Measurements from ENCODE around the gene SPPL3.

The SPPL3 gene

DNA sequence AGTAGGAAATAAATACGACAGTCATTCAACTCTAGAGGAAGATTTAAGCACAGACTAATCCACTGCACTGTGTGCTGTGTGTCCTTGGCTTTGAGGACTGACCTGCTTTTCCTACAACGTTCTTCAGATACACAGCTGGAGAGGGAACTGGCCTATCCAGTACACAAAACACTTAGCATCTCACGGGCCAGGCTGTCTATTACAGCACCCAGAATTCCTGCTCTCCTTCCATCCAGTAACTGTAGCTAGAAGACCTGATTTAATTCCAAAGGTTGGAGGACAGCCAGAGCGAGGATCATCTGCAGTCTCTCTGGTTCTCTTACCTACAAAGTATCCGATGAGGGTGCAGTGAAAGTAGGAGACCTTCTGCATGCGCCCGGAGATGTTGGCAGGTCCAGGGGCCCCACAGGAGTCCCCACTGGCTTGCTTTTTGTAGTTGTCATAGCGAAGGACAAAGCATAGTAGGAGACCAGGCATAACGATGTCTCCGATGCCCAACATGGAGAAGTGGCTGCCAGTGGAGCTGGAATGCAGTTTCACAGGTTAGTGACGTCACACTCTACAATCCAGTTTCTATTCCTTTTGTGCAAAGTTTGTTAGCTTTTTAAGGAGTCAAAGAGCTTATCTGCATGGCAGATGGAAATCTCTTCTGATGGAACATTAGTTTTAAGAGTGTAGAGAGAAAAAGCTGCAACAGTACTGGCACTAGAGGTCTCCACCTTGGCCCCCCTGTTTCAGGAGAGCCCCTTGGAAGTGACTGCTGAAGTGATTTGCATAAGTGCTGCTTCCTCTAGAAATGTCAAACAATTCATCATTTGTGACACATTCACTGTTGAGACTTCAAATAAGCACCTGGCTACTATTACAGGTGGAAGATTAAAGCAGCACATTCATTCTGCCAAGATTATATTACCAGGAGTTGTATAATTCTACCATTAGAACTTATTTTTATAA is 136.8 kb downstream of the SPPL3 start:
- H2BK15ac ChIP-seq (replicated peaks; ENCODE audit: low read depth) = no peak overlapping the region
- no peak overlapping the region for H2AK5ac ChIP-seq (ENCODE audit: low read length)
- H3K23ac ChIP-seq (ENCODE audit: low read length) = no peak overlapping the region
- no peaks in the 10 kb centered on the region for H3K4me1 ChIP-seq (ENCODE audit: control insufficient read depth, low read depth, low read length)
- peaks cover 7% of the 10 kb centered on the region for H3K36me3 ChIP-seq (ENCODE audit: control insufficient read depth, insufficient read depth, low read length)
- H3K79me2 ChIP-seq (ENCODE audit: control insufficient read depth, insufficient read depth, low read length) = no peaks in the 10 kb centered on the region
- H3K18ac ChIP-seq (ENCODE audit: low read length) = no peak overlapping the region
- H3K27ac ChIP-seq (ENCODE audit: low read depth, low read length) = no peak overlapping the region
- no peak overlapping the region for H3K4ac ChIP-seq (ENCODE audit: low read depth, low read length)
- no peak overlapping the region for H3K4me3 ChIP-seq (ENCODE audit: low read length)
- H4K5ac ChIP-seq (ENCODE audit: low read length) = no peak overlapping the region
- H4K8ac ChIP-seq (ENCODE audit: low read depth, low read length) = no peak overlapping the region
- H3K79me1 ChIP-seq (ENCODE audit: low read length) = no peaks in the 10 kb centered on the region
- H3K4me2 ChIP-seq (ENCODE audit: low read length) = no peak overlapping the region
- no CpG with 5 or more reads among the region's 11 CpGs for WGBS (ENCODE audit: extremely low coverage, insufficient coverage, low lambda C conversion rate)
- H2BK5ac ChIP-seq (ENCODE audit: low read length) = no peak overlapping the region
- H3K56ac ChIP-seq (ENCODE audit: low read length) = no peak overlapping the region
- H3K9ac ChIP-seq (ENCODE audit: low read length) = no peak overlapping the region
- no peak overlapping the region for H2BK120ac ChIP-seq (ENCODE audit: low read depth, low read length)
- no peaks in the 10 kb centered on the region for H3K27me3 ChIP-seq (ENCODE audit: insufficient read depth, low read length, poor library complexity)
- no peak for DNase-seq

DNA sequence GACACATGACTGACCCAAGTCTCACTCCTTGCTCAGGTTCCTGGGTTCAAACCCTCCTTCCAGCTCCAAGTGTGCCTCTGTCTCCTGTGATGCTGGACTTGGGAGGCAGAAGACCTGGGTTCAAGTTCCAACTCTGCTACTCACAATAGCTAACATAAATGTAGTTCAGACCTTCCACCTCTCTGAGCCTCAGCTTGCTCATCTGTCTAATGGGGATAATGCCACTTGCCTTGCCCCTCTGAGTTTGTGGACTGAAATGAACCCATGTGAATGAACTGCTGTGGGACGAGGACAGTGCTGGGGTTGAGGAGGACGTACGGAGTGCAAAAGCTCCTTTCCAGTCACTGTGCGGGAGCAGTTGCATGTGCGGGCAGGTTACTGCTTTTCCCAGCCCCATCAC is 137.6 kb downstream of the SPPL3 start:
- Histone ChIP-seq H3K4ac (ENCODE audit: low read depth, low read length) (no peak overlapping the region), H2BK120ac (ENCODE audit: low read depth, low read length) (no peak overlapping the region), H4K5ac (ENCODE audit: low read length) (no peak overlapping the region), H3K4me1 (ENCODE audit: control insufficient read depth, low read depth, low read length) (no peaks in the 10 kb centered on the region), H3K36me3 (ENCODE audit: control insufficient read depth, insufficient read depth, low read length) (peaks cover 7% of the 10 kb centered on the region), H2BK15ac (replicated peaks; ENCODE audit: low read depth) (no peak overlapping the region), H3K23ac (ENCODE audit: low read length) (no peak overlapping the region), H3K79me1 (ENCODE audit: low read length) (no peaks in the 10 kb centered on the region), H3K4me2 (ENCODE audit: low read length) (no peak overlapping the region), H3K56ac (ENCODE audit: low read length) (no peak overlapping the region), H3K9ac (ENCODE audit: low read length) (no peak overlapping the region), H3K18ac (ENCODE audit: low read length) (no peak overlapping the region), H2AK5ac (ENCODE audit: low read length) (no peak overlapping the region), H3K27me3 (ENCODE audit: insufficient read depth, low read length, poor library complexity) (no peaks in the 10 kb centered on the region), H4K8ac (ENCODE audit: low read depth, low read length) (no peak overlapping the region), H2BK5ac (ENCODE audit: low read length) (no peak overlapping the region), H3K27ac (ENCODE audit: low read depth, low read length) (no peak overlapping the region), H3K79me2 (ENCODE audit: control insufficient read depth, insufficient read depth, low read length) (no peaks in the 10 kb centered on the region), H3K4me3 (ENCODE audit: low read length) (no peak overlapping the region)
- WGBS (ENCODE audit: extremely low coverage, insufficient coverage, low lambda C conversion rate) = no CpG with 5 or more reads among the region's 5 CpGs
- no peak for DNase-seq

DNA sequence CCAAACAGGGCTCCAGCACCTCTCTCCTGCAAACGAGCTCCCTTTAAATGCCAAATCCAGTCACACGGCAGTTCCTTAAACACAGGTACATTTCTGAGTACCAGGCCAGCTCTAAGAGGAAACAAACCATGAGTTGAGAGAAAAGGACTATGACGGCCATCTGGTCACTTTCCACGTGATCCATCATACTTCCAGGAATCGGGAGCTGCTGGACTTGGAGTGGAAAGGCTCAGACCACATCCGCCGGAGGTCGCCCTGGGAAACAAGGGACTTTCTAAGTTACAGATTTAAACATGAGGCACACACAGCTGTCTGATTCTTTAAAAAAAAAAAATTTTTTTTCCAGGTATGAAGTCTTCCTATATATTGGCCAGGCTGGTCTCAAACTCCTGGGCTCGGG is 139.3 kb downstream of the SPPL3 start:
- no peak overlapping the region for H2BK120ac ChIP-seq (ENCODE audit: low read depth, low read length)
- no peak overlapping the region for H4K5ac ChIP-seq (ENCODE audit: low read length)
- H3K4me1 ChIP-seq (ENCODE audit: control insufficient read depth, low read depth, low read length) = no peaks in the 10 kb centered on the region
- H3K27me3 ChIP-seq (ENCODE audit: insufficient read depth, low read length, poor library complexity) = no peaks in the 10 kb centered on the region
- H3K79me1 ChIP-seq (ENCODE audit: low read length) = no peaks in the 10 kb centered on the region
- no peak overlapping the region for H3K4me3 ChIP-seq (ENCODE audit: low read length)
- DNase-seq = no peak
- H2BK15ac ChIP-seq (replicated peaks; ENCODE audit: low read depth) = no peak overlapping the region
- no peak overlapping the region for H3K23ac ChIP-seq (ENCODE audit: low read length)
- H3K4me2 ChIP-seq (ENCODE audit: low read length) = no peak overlapping the region
- no peak overlapping the region for H3K56ac ChIP-seq (ENCODE audit: low read length)
- H3K9ac ChIP-seq (ENCODE audit: low read length) = no peak overlapping the region
- no peak overlapping the region for H3K18ac ChIP-seq (ENCODE audit: low read length)
- no CpG with 5 or more reads among the region's 9 CpGs for WGBS (ENCODE audit: extremely low coverage, insufficient coverage, low lambda C conversion rate)
- no peak overlapping the region for H3K27ac ChIP-seq (ENCODE audit: low read depth, low read length)
- H2AK5ac ChIP-seq (ENCODE audit: low read length) = no peak overlapping the region
- H3K4ac ChIP-seq (ENCODE audit: low read depth, low read length) = no peak overlapping the region
- H2BK5ac ChIP-seq (ENCODE audit: low read length) = no peak overlapping the region
- H3K79me2 ChIP-seq (ENCODE audit: control insufficient read depth, insufficient read depth, low read length) = no peaks in the 10 kb centered on the region
- peaks cover 7% of the 10 kb centered on the region for H3K36me3 ChIP-seq (ENCODE audit: control insufficient read depth, insufficient read depth, low read length)
- H4K8ac ChIP-seq (ENCODE audit: low read depth, low read length) = no peak overlapping the region

DNA sequence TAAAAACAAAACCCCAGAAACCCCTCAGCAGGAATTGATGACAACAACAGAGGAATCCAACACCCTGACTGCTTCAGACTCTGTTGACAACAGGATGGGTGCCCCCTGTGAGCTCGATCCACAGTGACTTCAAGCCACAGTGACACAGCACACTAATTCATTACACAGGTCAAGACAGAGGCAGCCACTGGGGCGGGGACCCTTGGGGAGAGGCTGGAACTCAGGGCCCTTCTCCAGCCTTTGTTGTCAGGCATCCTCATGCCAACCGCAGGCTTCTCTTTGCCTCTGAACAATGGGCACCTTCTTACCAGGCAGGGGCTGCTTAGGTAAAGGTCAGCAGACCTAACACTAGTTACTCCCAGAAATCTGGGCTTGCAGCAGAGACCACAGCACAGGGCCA is 140.9 kb downstream of the SPPL3 start:
- H3K9ac ChIP-seq (ENCODE audit: low read length) = no peak overlapping the region

DNA sequence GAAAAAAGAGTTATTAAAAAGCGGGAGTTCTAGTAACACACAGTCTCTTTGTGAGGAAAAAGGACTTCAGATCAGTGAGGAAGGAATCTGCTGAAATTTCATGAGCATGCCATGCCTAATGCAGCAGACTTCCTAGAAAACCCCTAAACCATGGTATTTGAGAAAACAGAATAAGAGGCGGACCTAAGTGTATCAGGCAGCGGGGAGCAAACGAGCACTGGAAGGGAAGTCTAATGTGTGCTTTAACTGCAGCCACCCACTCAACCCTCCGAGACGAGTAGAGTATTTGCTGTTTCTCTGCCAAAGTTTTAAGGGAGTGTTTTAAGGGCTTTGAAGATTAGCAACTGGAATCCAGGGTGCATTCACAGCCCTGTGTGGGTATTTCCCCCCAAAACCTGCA is 142.1 kb downstream of the SPPL3 start:
- Histone ChIP-seq H3K4ac (ENCODE audit: low read depth, low read length) (no peak overlapping the region), H3K36me3 (ENCODE audit: control insufficient read depth, insufficient read depth, low read length) (peaks cover 4% of the 10 kb centered on the region), H3K23ac (ENCODE audit: low read length) (no peak overlapping the region), H3K18ac (ENCODE audit: low read length) (no peak overlapping the region), H3K9ac (ENCODE audit: low read length) (no peak overlapping the region), H3K27me3 (ENCODE audit: insufficient read depth, low read length, poor library complexity) (no peaks in the 10 kb centered on the region), H3K79me2 (ENCODE audit: control insufficient read depth, insufficient read depth, low read length) (no peaks in the 10 kb centered on the region), H2BK120ac (ENCODE audit: low read depth, low read length) (no peak overlapping the region), H2AK5ac (ENCODE audit: low read length) (no peak overlapping the region), H2BK5ac (ENCODE audit: low read length) (no peak overlapping the region), H3K27ac (ENCODE audit: low read depth, low read length) (no peak overlapping the region), H3K56ac (ENCODE audit: low read length) (no peak overlapping the region), H3K4me2 (ENCODE audit: low read length) (no peak overlapping the region), H3K4me1 (ENCODE audit: control insufficient read depth, low read depth, low read length) (no peaks in the 10 kb centered on the region), H2BK15ac (replicated peaks; ENCODE audit: low read depth) (no peak overlapping the region), H3K79me1 (ENCODE audit: low read length) (no peaks in the 10 kb centered on the region), H4K8ac (ENCODE audit: low read depth, low read length) (no peak overlapping the region), H3K4me3 (ENCODE audit: low read length) (no peak overlapping the region), H4K5ac (ENCODE audit: low read length) (no peak overlapping the region)
- DNase-seq = no peak
- WGBS (ENCODE audit: extremely low coverage, insufficient coverage, low lambda C conversion rate) = no CpG with 5 or more reads among the region's 6 CpGs

More for the DNA sequence above, 140.9 kb downstream of the SPPL3 start:
- Histone ChIP-seq H3K4ac (ENCODE audit: low read depth, low read length) (no peak overlapping the region), H4K8ac (ENCODE audit: low read depth, low read length) (no peak overlapping the region), H2BK5ac (ENCODE audit: low read length) (no peak overlapping the region), H3K36me3 (ENCODE audit: control insufficient read depth, insufficient read depth, low read length) (peaks cover 4% of the 10 kb centered on the region), H3K4me2 (ENCODE audit: low read length) (no peak overlapping the region), H3K79me2 (ENCODE audit: control insufficient read depth, insufficient read depth, low read length) (no peaks in the 10 kb centered on the region), H3K4me3 (ENCODE audit: low read length) (no peak overlapping the region), H2AK5ac (ENCODE audit: low read length) (no peak overlapping the region), H3K79me1 (ENCODE audit: low read length) (no peaks in the 10 kb centered on the region), H4K5ac (ENCODE audit: low read length) (no peak overlapping the region), H3K23ac (ENCODE audit: low read length) (no peak overlapping the region), H3K18ac (ENCODE audit: low read length) (no peak overlapping the region), H2BK15ac (replicated peaks; ENCODE audit: low read depth) (no peak overlapping the region), H3K4me1 (ENCODE audit: control insufficient read depth, low read depth, low read length) (no peaks in the 10 kb centered on the region), H2BK120ac (ENCODE audit: low read depth, low read length) (no peak overlapping the region), H3K56ac (ENCODE audit: low read length) (no peak overlapping the region), H3K27me3 (ENCODE audit: insufficient read depth, low read length, poor library complexity) (no peaks in the 10 kb centered on the region), H3K27ac (ENCODE audit: low read depth, low read length) (no peak overlapping the region)
- no peak for DNase-seq
- WGBS (ENCODE audit: extremely low coverage, insufficient coverage, low lambda C conversion rate) = no CpG with 5 or more reads among the region's 3 CpGs
